AG04450 (cell line): ENCODE measurements around the gene OSBPL6. TPM values are rescaled to one million over a fixed set of nuclear protein-coding genes. Genes with fewer than 3 reads are reported as not detected.

Experiments used
- CTCF ChIA-PET: fragments of 300-600, 350-600 bp; formaldehyde crosslinking; extraction: SDS; loops from one replicate; lab custom pipeline; 2022; ENCODE audit warnings: antibody characterized with exemption, inconsistent platforms; lab: Charles Lee
- POLR2A ChIA-PET: fragments of 350-600 bp; formaldehyde crosslinking; extraction: SDS; loops from one replicate; lab custom pipeline; 2021; ENCODE audit warnings: antibody characterized with exemption, inconsistent platforms; lab: Yijun Ruan, JAX
- DNase-seq: peaks from one replicate; pipeline ENCODE4 v3.0.0-alpha.2; 2011; ENCODE audit warnings: low read depth, low spot score
- H3K27ac ChIP-seq: one replicate; pipeline ENCODE4 v1.5.1; 2012; ENCODE audit warnings: low read depth, low read length, control low read depth
- H3K27me3 ChIP-seq: one replicate; pipeline ENCODE4 v1.6.0; 2012; ENCODE audit warnings: low read length; ENCODE audit not compliant: control insufficient read depth, insufficient read depth
- H3K4me3 ChIP-seq: 2 replicates; pipeline ENCODE4 v1.5.1; 2011; ENCODE audit warnings: mild to moderate bottlenecking, low read depth, low read length, control low read depth
- H3K9me3 ChIP-seq: 2 replicates; pipeline ENCODE4 v1.5.1; 2012; ENCODE audit warnings: low read length; ENCODE audit not compliant: control insufficient read depth, insufficient read depth
- polyA plus RNA-seq: library from polyadenylated mRNA; depleted of rRNA; stranded (reverse); fragments of >200 nt; gene quantifications from 2 replicates; pipeline ENCODE4 v1.2.3, GENCODE V29; 2011
- TF ChIP-seq, protein P1 (sequence below): IDR thresholded peaks from 2 replicates; pipeline ENCODE4 v1.5.1; 2011; ENCODE audit warnings: low read depth, low read length, control low read depth, inconsistent platforms

The OSBPL6 gene
- polyA plus RNA-seq, 1 experiment = 5.0 TPM

DNA sequence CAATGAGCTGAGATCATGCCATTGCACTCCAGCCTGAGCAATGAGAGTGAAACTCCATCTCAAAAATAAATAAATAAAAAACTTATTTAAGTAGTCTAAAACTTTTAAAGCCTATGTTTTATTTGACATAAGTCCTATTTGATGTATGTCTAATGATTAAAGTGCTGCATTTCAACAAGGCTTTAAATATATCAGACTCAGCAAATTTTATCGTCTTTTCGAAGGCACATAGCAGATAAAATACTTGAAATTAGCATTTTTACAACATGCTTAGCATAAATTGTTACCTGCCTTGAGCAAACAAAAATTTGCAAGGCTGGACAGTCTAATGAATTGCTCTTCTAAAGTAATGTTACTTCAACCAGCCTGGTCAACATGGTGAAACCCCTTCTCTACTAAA, 170.8 kb downstream of the OSBPL6 start:
- no peak overlapping the region for H3K4me3 ChIP-seq
- ChIA-PET POLR2A (no interaction called here), CTCF (interaction anchor here (1.4 kb wide), 1 partner anchor 32 kb away, joined by 3 read pairs; no protein-coding TSS in a partner anchor)
- no peaks in the 10 kb centered on the region for H3K9me3 ChIP-seq
- TF ChIP-seq, protein P1, sequence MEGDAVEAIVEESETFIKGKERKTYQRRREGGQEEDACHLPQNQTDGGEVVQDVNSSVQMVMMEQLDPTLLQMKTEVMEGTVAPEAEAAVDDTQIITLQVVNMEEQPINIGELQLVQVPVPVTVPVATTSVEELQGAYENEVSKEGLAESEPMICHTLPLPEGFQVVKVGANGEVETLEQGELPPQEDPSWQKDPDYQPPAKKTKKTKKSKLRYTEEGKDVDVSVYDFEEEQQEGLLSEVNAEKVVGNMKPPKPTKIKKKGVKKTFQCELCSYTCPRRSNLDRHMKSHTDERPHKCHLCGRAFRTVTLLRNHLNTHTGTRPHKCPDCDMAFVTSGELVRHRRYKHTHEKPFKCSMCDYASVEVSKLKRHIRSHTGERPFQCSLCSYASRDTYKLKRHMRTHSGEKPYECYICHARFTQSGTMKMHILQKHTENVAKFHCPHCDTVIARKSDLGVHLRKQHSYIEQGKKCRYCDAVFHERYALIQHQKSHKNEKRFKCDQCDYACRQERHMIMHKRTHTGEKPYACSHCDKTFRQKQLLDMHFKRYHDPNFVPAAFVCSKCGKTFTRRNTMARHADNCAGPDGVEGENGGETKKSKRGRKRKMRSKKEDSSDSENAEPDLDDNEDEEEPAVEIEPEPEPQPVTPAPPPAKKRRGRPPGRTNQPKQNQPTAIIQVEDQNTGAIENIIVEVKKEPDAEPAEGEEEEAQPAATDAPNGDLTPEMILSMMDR = no peak
- H3K27ac ChIP-seq = no peak overlapping the region
- DNase-seq = no peak
- H3K27me3 ChIP-seq = no peaks in the 10 kb centered on the region

DNA sequence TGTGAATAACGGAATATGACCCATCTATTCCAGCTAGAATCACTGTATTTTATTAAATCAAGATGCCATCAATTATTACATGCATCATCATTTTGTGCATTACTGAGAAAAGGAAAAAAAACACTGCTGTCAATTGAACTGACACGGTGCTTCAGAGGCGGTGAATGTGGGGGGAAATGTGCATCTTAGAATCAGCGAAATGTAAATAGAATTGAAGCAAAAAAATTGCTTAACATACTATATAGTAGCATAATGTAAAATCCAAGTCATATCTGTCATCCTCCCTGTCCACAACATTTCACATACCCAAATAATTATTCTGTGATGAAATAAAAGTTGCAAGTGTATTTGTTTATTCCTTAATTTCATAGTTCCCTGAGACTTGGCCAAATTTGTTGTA, 172.1 kb downstream of the OSBPL6 start:
- no peak for DNase-seq
- Histone ChIP-seq H3K9me3 (no peaks in the 10 kb centered on the region), H3K4me3 (no peak overlapping the region), H3K27me3 (no peaks in the 10 kb centered on the region), H3K27ac (no peak overlapping the region)
- TF ChIP-seq, protein P1 = no peak
- POLR2A ChIA-PET = no interaction called here
- CTCF ChIA-PET = no interaction called here

DNA sequence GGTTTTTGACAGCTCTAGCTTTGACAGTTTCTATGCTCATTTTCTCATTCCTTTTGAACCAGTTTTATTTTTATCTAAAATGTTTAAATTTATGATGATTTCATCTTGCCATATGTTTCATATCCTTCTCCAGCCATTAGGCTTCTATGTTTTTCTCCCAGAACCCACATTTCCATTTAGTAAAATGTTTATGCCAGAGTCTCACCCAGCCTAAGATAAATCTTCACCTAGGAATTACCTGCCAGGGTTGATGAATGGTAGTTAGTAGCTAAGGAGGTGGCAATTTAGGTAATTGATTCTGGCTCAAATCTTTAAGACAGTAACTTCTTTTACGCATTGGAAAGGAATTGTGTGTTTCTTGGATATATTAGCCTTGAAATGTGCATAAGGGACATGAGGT, 173.0 kb downstream of the OSBPL6 start:
- no peak overlapping the region for H3K27ac ChIP-seq
- TF ChIP-seq, protein P1 = no peak
- no peaks in the 10 kb centered on the region for H3K9me3 ChIP-seq
- no peak overlapping the region for H3K4me3 ChIP-seq
- no peak for DNase-seq
- no peaks in the 10 kb centered on the region for H3K27me3 ChIP-seq
- ChIA-PET CTCF (interaction anchor here (1.8 kb wide), 1 partner anchor 52 kb away, joined by 5 read pairs; no protein-coding TSS in a partner anchor), POLR2A (no interaction called here)

DNA sequence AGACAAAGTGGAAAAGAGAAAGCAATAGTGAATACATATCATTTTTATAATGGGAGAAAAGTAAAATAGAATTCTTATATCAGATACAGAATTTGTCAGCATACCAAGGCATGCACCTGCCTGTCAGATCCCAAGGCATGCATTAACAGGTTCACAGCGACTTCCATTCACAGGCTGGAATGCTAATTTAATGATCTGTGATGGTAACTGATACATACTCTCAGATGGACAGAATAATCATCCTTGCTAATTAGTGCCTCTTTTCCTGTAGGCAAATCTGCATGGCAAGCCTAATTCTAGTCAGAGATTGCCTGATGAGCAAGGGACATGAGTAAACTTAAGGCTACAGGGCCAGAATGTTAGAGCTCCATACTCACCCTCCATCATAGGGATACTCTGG, 180.6 kb downstream of the OSBPL6 start:
- Histone ChIP-seq H3K4me3 (no peak overlapping the region), H3K27me3 (no peaks in the 10 kb centered on the region), H3K27ac (no peak overlapping the region), H3K9me3 (no peaks in the 10 kb centered on the region)
- ChIA-PET POLR2A (no interaction called here), CTCF (interaction anchor here (1.1 to 1.5 kb wide), 5 partner anchors 21 to 263 kb away, joined by 3 to 4 read pairs (median 4); partner anchors contain the start of gene RBM45)
- TF ChIP-seq, protein P1 = no peak
- no peak for DNase-seq

DNA sequence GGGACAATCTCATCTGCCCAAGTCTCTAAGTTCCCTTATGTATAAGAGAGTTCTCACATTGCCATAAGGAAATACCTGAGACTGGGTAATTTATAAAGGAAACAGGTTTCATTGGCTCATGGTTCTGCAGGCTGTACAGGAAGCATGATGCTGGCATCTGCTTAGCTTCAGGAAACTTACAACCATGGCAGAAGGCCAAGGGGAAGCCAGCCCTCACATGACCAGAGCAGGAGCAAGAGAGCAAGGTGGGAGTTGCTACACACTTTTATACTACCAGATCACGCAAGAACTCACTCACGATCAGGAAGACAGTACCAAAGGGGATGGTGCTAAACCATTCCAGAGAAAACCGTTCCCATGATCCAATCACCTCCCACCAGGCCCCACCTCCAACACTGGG, 182.7 kb downstream of the OSBPL6 start:
- Histone ChIP-seq H3K27ac (no peak overlapping the region), H3K27me3 (no peaks in the 10 kb centered on the region), H3K4me3 (no peak overlapping the region), H3K9me3 (no peaks in the 10 kb centered on the region)
- TF ChIP-seq, protein P1 = no peak
- no peak for DNase-seq
- ChIA-PET POLR2A (no interaction called here), CTCF (no interaction called here)
